Cardiac fibroblast (primary cell): ENCODE results near the gene SLC35G4.
A peak's percentile ranks its signal among the peaks of the same experiment; 100 is the strongest.
"Not testable (repeated sequence)": the region's sequence is repeated elsewhere in the genome, so short reads cannot be mapped to it uniquely, and the experiment has no call there.

Experiments
- DNase-seq, 2 donors: peaks; one replicate each; pipeline versions ENCODE4 v3.0.0 to v3.0.0-alpha.2; 2010; ENCODE audit warnings: low read depth in 2 of 2
- H3K4me3 ChIP-seq, 2 donors: replicated peaks in 1 of 2; 1 replicate in 1 of 2; 2 replicates in 1 of 2; pipeline ENCODE4 v1.5.1; 2011; ENCODE audit warnings: low read depth in 2 of 2, low read length in 2 of 2, mild to moderate bottlenecking in 2 of 2, moderate library complexity in 1 of 2
- TF ChIP-seq, protein P1 (sequence below): IDR thresholded peaks from one replicate; pipeline ENCODE4 v1.5.1; 2011; ENCODE audit warnings: low read depth, mild to moderate bottlenecking, low read length, inconsistent platforms

The SLC35G4 gene

GRCh38 chr18:11609488-11609887 lies at the start of gene SLC35G4:
Gene SLC35G4 (plus strand): TSS chr18:11609596. CDS start chr18:11609596, 0 bp downstream.
- DNase-seq, H3K4me3 ChIP-seq: not testable (repeated sequence)

DNA sequence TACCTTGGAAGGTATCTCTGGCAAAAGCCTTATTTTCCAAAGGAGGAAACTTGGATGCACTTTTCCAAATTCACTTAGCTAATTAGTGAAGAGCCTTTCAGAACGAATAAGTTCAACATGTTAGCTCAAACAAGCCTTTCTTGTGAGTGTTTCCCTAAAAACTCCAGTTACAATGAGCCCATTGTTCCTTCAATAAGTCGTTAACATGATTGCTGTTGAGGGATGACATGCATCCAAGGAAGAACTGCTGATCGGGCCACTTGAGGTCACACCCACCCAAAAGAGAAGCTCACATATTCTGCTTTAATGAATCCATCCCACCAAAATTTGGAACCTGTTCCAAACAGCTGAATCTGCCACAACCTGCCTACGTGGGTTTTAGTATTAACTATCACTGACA lies 48.1 kb upstream of the SLC35G4 start:
- no peak for DNase-seq
- H3K4me3 ChIP-seq = no peak overlapping the region
- TF ChIP-seq, protein P1, sequence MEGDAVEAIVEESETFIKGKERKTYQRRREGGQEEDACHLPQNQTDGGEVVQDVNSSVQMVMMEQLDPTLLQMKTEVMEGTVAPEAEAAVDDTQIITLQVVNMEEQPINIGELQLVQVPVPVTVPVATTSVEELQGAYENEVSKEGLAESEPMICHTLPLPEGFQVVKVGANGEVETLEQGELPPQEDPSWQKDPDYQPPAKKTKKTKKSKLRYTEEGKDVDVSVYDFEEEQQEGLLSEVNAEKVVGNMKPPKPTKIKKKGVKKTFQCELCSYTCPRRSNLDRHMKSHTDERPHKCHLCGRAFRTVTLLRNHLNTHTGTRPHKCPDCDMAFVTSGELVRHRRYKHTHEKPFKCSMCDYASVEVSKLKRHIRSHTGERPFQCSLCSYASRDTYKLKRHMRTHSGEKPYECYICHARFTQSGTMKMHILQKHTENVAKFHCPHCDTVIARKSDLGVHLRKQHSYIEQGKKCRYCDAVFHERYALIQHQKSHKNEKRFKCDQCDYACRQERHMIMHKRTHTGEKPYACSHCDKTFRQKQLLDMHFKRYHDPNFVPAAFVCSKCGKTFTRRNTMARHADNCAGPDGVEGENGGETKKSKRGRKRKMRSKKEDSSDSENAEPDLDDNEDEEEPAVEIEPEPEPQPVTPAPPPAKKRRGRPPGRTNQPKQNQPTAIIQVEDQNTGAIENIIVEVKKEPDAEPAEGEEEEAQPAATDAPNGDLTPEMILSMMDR = no peak

- H3K4me3 ChIP-seq = no peak overlapping the region
- TF ChIP-seq, protein P1 = no peak
- DNase-seq = no peak
Measured at GRCh38 chr18:11565716-11566115, 43.7 kb upstream of the SLC35G4 start.

GRCh38 chr18:11566236-11566965 lies 43.0 kb upstream of the SLC35G4 start:
- TF ChIP-seq, protein P1 = no peak
- no peak for DNase-seq
- no peak overlapping the region for H3K4me3 ChIP-seq

GRCh38 chr18:11567396-11567795 lies 42.0 kb upstream of the SLC35G4 start:
- TF ChIP-seq, protein P1 = no peak
- H3K4me3 ChIP-seq = no peak overlapping the region
- DNase-seq = no peak

GRCh38 chr18:11570073-11570588 lies 39.3 kb upstream of the SLC35G4 start:
- DNase-seq = no peak
- no peak overlapping the region for H3K4me3 ChIP-seq
- TF ChIP-seq, protein P1 = no peak

GRCh38 chr18:11570769-11571412 lies 38.5 kb upstream of the SLC35G4 start:
- peak; percentile 9 to 14 for DNase-seq
- H3K4me3 ChIP-seq = no peak overlapping the region
- TF ChIP-seq, protein P1 = no peak
